NCI-H1417 treated with DMSO at 0.1 percent for 48 hours (cell line): Measurements from ENCODE around the gene CIAO2B.
A peak's percentile ranks its signal among the peaks of the same experiment; 100 is the strongest.
"Not testable (repeated sequence)": the region's sequence is repeated elsewhere in the genome, so short reads cannot be mapped to it uniquely, and the experiment has no call there.

ENCODE experiments used
- DNase-seq: peaks from one replicate; lab custom pipeline; 2025; lab: John Stamatoyannopoulos, UW

CIAO2B gene

GRCh38 chr16:66955363-66956153 lies 21.4 kb upstream of the CIAO2B start:
- not testable (repeated sequence) for DNase-seq

GRCh38 chr16:66954097-66954659 lies 20.0 kb upstream of the CIAO2B start:
- peak; percentile 17 for DNase-seq

GRCh38 chr16:66953462-66954096 lies 19.4 kb upstream of the CIAO2B start:
- no peak for DNase-seq

- DNase-seq: no peak
These were observed 18.4 kb upstream of the CIAO2B start for GRCh38 chr16:66952430-66953110.

- DNase-seq: no peak
These were observed 17.0 kb upstream of the CIAO2B start for GRCh38 chr16:66950971-66951790.

- no peak for DNase-seq
These were observed 16.2 kb upstream of the CIAO2B start for GRCh38 chr16:66950437-66950836.

GRCh38 chr16:66949472-66949871 lies 15.3 kb upstream of the CIAO2B start:
- DNase-seq: no peak

GRCh38 chr16:66948837-66949225 lies 14.6 kb upstream of the CIAO2B start:
- DNase-seq: no peak

- no peak for DNase-seq
These were observed 14.1 kb upstream of the CIAO2B start for GRCh38 chr16:66948134-66948836.

- DNase-seq: peak; percentile 30
These were observed 13.3 kb upstream of the CIAO2B start for GRCh38 chr16:66947302-66948065.

GRCh38 chr16:66946974-66947301 lies 12.7 kb upstream of the CIAO2B start:
- DNase-seq: no peak

- no peak for DNase-seq
These were observed 12.3 kb upstream of the CIAO2B start for GRCh38 chr16:66946541-66946940.

- DNase-seq: no peak
These were observed 11.7 kb upstream of the CIAO2B start for GRCh38 chr16:66945939-66946338.

GRCh38 chr16:66944971-66945370 lies 10.8 kb upstream of the CIAO2B start:
- not testable (repeated sequence) for DNase-seq

- no peak for DNase-seq
These were observed 9.8 kb upstream of the CIAO2B start for GRCh38 chr16:66944054-66944441.

GRCh38 chr16:66943426-66944053 lies 9.3 kb upstream of the CIAO2B start:
- DNase-seq: no peak

GRCh38 chr16:66942981-66943380 lies 8.8 kb upstream of the CIAO2B start:
- DNase-seq: no peak

- DNase-seq: no peak
These were observed 6.0 kb upstream of the CIAO2B start for GRCh38 chr16:66940236-66940635.

- DNase-seq: no peak
These were observed 5.2 kb upstream of the CIAO2B start for GRCh38 chr16:66939366-66939765.

GRCh38 chr16:66937725-66938337 lies 3.6 kb upstream of the CIAO2B start:
- no peak for DNase-seq
